Activated T-cell treated with anti-CD3 and anti-CD28 coated beads for 24 hours (primary cell): Measurements from ENCODE around the gene PRDM10.
"Not testable (repeated sequence)": the region's sequence is repeated elsewhere in the genome, so short reads cannot be mapped to it uniquely, and the experiment has no call there.

Experiments used
- DNase-seq: peaks from one replicate; pipeline ENCODE4 v3.0.0-alpha.2; 2020; ENCODE audit warnings: low read depth

The PRDM10 gene

GRCh38 chr11:129974672-129975071 lies 28.0 kb downstream of the PRDM10 start:
- DNase-seq: no peak

- no peak for DNase-seq
These were observed 28.4 kb downstream of the PRDM10 start for GRCh38 chr11:129974237-129974636.

- no peak for DNase-seq
These were observed 28.8 kb downstream of the PRDM10 start for GRCh38 chr11:129973809-129974208.

- no peak for DNase-seq
These were observed 29.6 kb downstream of the PRDM10 start for GRCh38 chr11:129973068-129973467.

- DNase-seq: no peak
These were observed 30.0 kb downstream of the PRDM10 start for GRCh38 chr11:129972611-129973010.

- not testable (repeated sequence) for DNase-seq
These were observed 30.8 kb downstream of the PRDM10 start for GRCh38 chr11:129971856-129972255.

- no peak for DNase-seq
These were observed 32.7 kb downstream of the PRDM10 start for GRCh38 chr11:129969920-129970319.

GRCh38 chr11:129968591-129969419 lies 33.8 kb downstream of the PRDM10 start:
- DNase-seq: no peak

- DNase-seq: no peak
These were observed 34.6 kb downstream of the PRDM10 start for GRCh38 chr11:129967996-129968395.

GRCh38 chr11:129965248-129965647 lies 37.4 kb downstream of the PRDM10 start:
- DNase-seq: no peak

- DNase-seq: no peak
These were observed 42.1 kb downstream of the PRDM10 start for GRCh38 chr11:129960216-129961214.

GRCh38 chr11:129959687-129960086 lies 42.9 kb downstream of the PRDM10 start:
- no peak for DNase-seq

- no peak for DNase-seq
These were observed 47.4 kb downstream of the PRDM10 start for GRCh38 chr11:129955282-129955681.

GRCh38 chr11:129954703-129955102 lies 47.9 kb downstream of the PRDM10 start:
- not testable (repeated sequence) for DNase-seq

- no peak for DNase-seq
These were observed 50.8 kb downstream of the PRDM10 start for GRCh38 chr11:129951866-129952262.

GRCh38 chr11:129951201-129951865 lies 51.3 kb downstream of the PRDM10 start:
- no peak for DNase-seq

- DNase-seq: no peak
These were observed 52.2 kb downstream of the PRDM10 start for GRCh38 chr11:129950101-129951091.

GRCh38 chr11:129948926-129949466 lies 53.6 kb downstream of the PRDM10 start:
- DNase-seq: no peak

- DNase-seq: no peak
These were observed 55.2 kb downstream of the PRDM10 start for GRCh38 chr11:129947474-129947873.

GRCh38 chr11:129946965-129947364 lies 55.7 kb downstream of the PRDM10 start:
- DNase-seq: no peak

- DNase-seq: no peak
These were observed 56.4 kb downstream of the PRDM10 start for GRCh38 chr11:129946256-129946655.
